HCT116 (cell line): ENCODE measurements around the gene FHOD3. TPM values are rescaled to one million over a fixed set of nuclear protein-coding genes. Genes with fewer than 3 reads are reported as not detected.

ENCODE experiments used
- ATAC-seq: fragments of 200-7000 bp; cut with Tn5 transposase; 2 replicates; pipeline ENCODE4 v1.9.1; 2020; ENCODE audit warnings: mild to moderate bottlenecking, moderate library complexity
- BruUV-seq: library from RNA; stranded (reverse); fragments of 400-500 nt; replicated peaks from 2 replicates; lab custom pipeline; 2021; lab: Mats Ljungman, UMichigan
- CTCF ChIA-PET: fragments of 300-600 bp; sonication (Branson Sonifier 250); formaldehyde crosslinking; loops from one replicate; lab custom pipeline; 2021; ENCODE audit warnings: antibody characterized with exemption; lab: Charles Lee
- POLR2A ChIA-PET: fragments of 300-600, 350-600 bp; sonication (Branson Sonifier 250); formaldehyde crosslinking; loops from one replicate; lab custom pipeline; 2021; ENCODE audit warnings: antibody characterized with exemption; lab: Charles Lee
- RAD21 ChIA-PET, 2 experiments: fragments of 300-600 bp; sonication (Branson Sonifier 250); formaldehyde crosslinking; loops; one replicate each; lab custom pipeline; 2023; ENCODE audit warnings: low total read pairs in 2 of 2; ENCODE audit not compliant: uncharacterized antibody in 2 of 2, unreplicated experiment in 2 of 2, low non-redundant PET in 1 of 2; lab: Charles Lee
- DNase-seq: peaks from one replicate; pipeline ENCODE4 v3.0.0-alpha.2; 2010; ENCODE audit warnings: low read depth, low spot score
- H2AFZ ChIP-seq: fragments of 200-600 bp; shearing (Covaris generic), sonication (generic); 2 replicates; pipeline ENCODE4 v1.6.1; 2017; ENCODE audit warnings: low read depth, mixed run types, mixed read lengths, antibody characterized with exemption, low read length; ENCODE audit not compliant: poor library complexity, severe bottlenecking
- H3K27ac ChIP-seq: 2 replicates; pipeline ENCODE4 v1.5.1; 2012; ENCODE audit warnings: low read depth, low read length
- H3K27me3 ChIP-seq: fragments of 200-600 bp; sonication (generic); 2 replicates; pipeline ENCODE4 v1.6.1; 2016; ENCODE audit warnings: mixed run types, low read length, mixed read lengths; ENCODE audit not compliant: insufficient read depth
- H3K36me3 ChIP-seq, 2 experiments: fragments of 200-500 bp in 1 of 2; fragments of 200-600 bp in 1 of 2; sonication (Bioruptor generic) in 1 of 2; sonication (generic) in 1 of 2; 2 replicates each; pipeline versions ENCODE4 v1.5.1 to v1.6.1; 2014 to 2016; ENCODE audit warnings: low read length in 2 of 2, inconsistent platforms in 1 of 2, mixed read lengths in 1 of 2, mixed run types in 1 of 2; ENCODE audit not compliant: insufficient read depth in 2 of 2, control insufficient read depth in 1 of 2
- H3K4me1 ChIP-seq, 2 experiments: fragments of 200-600 bp in 1 of 2; sonication (generic) in 1 of 2; 2 replicates each; pipeline versions ENCODE4 v1.5.1 to v1.6.1; 2012 to 2017; ENCODE audit warnings: low read length in 2 of 2, inconsistent platforms in 1 of 2, mild to moderate bottlenecking in 1 of 2, mixed read lengths in 1 of 2, mixed run types in 1 of 2, moderate library complexity in 1 of 2; ENCODE audit not compliant: insufficient read depth in 2 of 2, control insufficient read depth in 1 of 2
- H3K4me2 ChIP-seq: fragments of 200-600 bp; sonication (generic); 2 replicates; pipeline ENCODE4 v1.6.1; 2017; ENCODE audit warnings: mixed run types, low read length, mixed read lengths
- H3K4me3 ChIP-seq, 2 experiments: fragments of 200-600 bp in 1 of 2; sonication (generic) in 1 of 2; replicated peaks in 1 of 2; 2 replicates each; pipeline ENCODE4 v1.5.1; 2011 to 2016; ENCODE audit warnings: low read length in 2 of 2, control low read depth in 1 of 2, low read depth in 1 of 2, mild to moderate bottlenecking in 1 of 2, mixed read lengths in 1 of 2, mixed run types in 1 of 2
- H3K79me2 ChIP-seq: fragments of 200-600 bp; sonication (generic); 2 replicates; pipeline ENCODE4 v1.6.1; 2017; ENCODE audit warnings: mild to moderate bottlenecking, mixed run types, low read length, moderate library complexity, mixed read lengths; ENCODE audit not compliant: insufficient read depth
- H3K9ac ChIP-seq: fragments of 200-600 bp; sonication (generic); 2 replicates; pipeline ENCODE4 v1.6.1; 2016; ENCODE audit warnings: low read length, mixed read lengths
- H3K9me2 ChIP-seq: fragments of 200-600 bp; sonication (generic), shearing (Covaris generic); 2 replicates; pipeline ENCODE4 v1.6.1; 2017; ENCODE audit warnings: mixed run types, mild to moderate bottlenecking, moderate library complexity; ENCODE audit not compliant: insufficient read depth
- H3K9me3 ChIP-seq, 2 experiments: fragments of 200-500 bp in 1 of 2; fragments of 200-600 bp in 1 of 2; sonication (Bioruptor generic) in 1 of 2; sonication (generic) in 1 of 2; 2 replicates each; pipeline ENCODE4 v1.6.1; 2014 to 2017; ENCODE audit warnings: low read length in 2 of 2, mixed read lengths in 2 of 2, inconsistent platforms in 1 of 2, low read depth in 1 of 2, mild to moderate bottlenecking in 1 of 2, mixed run types in 1 of 2, moderate library complexity in 1 of 2; ENCODE audit not compliant: control insufficient read depth in 1 of 2, insufficient read depth in 1 of 2
- H4K20me1 ChIP-seq: fragments of 200-600 bp; sonication (generic), shearing (Covaris generic); 2 replicates; pipeline ENCODE4 v1.6.1; 2017; ENCODE audit warnings: mixed run types, mild to moderate bottlenecking, moderate library complexity; ENCODE audit not compliant: insufficient read depth
- ATF3 ChIP-seq: IDR thresholded peaks from 2 replicates; pipeline ENCODE4 v1.6.1; 2012
- EZH2 ChIP-seq: fragments of 200-600 bp; sonication (generic); IDR thresholded peaks from 2 replicates; pipeline ENCODE4 v1.6.1; 2017; ENCODE audit warnings: antibody characterized with exemption, mixed run types
- EZH2phosphoT487 ChIP-seq: fragments of 200-600 bp; IDR thresholded peaks from 2 replicates; pipeline ENCODE4 v1.6.1; 2018; ENCODE audit warnings: antibody characterized with exemption, borderline replicate concordance
- JUND ChIP-seq: IDR thresholded peaks from 2 replicates; pipeline ENCODE4 v1.6.1; 2012
- POLR2A ChIP-seq: IDR thresholded peaks from 2 replicates; pipeline ENCODE4 v1.7.0; 2011; ENCODE audit warnings: borderline replicate concordance; ENCODE audit not compliant: insufficient read depth, insufficient read length; ENCODE audit errors: extremely low read depth
- POLR2AphosphoS5 ChIP-seq: IDR thresholded peaks from 2 replicates; pipeline ENCODE4 v1.6.1; 2011; ENCODE audit warnings: mild to moderate bottlenecking, low read depth, low read length, moderate library complexity
- RAD21 ChIP-seq: IDR thresholded peaks from 2 replicates; pipeline ENCODE4 v1.6.1; 2012; ENCODE audit warnings: low read depth, mild to moderate bottlenecking
- REST ChIP-seq: IDR thresholded peaks from 2 replicates; pipeline ENCODE4 v1.6.1; 2012; ENCODE audit warnings: low read depth
- SIN3A ChIP-seq: IDR thresholded peaks from 2 replicates; pipeline ENCODE4 v1.6.1; 2012; ENCODE audit warnings: low read depth
- ZFX ChIP-seq: fragments of 450-650 bp; IDR thresholded peaks from 2 replicates; pipeline ENCODE4 v1.6.1; 2017
- ZNF274 ChIP-seq: fragments of 200-500 bp; sonication (Bioruptor generic); IDR thresholded peaks from 2 replicates; pipeline ENCODE4 v1.6.1; 2014; ENCODE audit warnings: mild to moderate bottlenecking, low read depth, low read length, inconsistent platforms
- intact Hi-C: fragments of 100-400 bp; cut with micrococcal nuclease; formaldehyde crosslinking; loops from 2 replicates; pipeline ENCODE4 v1.10.0; 2022
- total RNA-seq: library from RNA; stranded (reverse); gene quantifications from one replicate; pipeline ENCODE4 v1.2.1, GENCODE V29; 2021; ENCODE audit not compliant: unreplicated experiment

Gene FHOD3
- total RNA-seq, 1 experiment from 2014 or later = 4.0 TPM

- intact Hi-C loops = no loop called here
- H3K4me3 ChIP-seq = no peak overlapping the region
- H3K27me3 ChIP-seq = peaks cover 15% of the 10 kb centered on the region; the same call in 1 of the 2 replicates
- H3K27ac ChIP-seq = no peak overlapping the region
- no TSS peak for BruUV-seq
- DNase-seq (no peak), ATAC-seq (no peak)
- no peak for TF ChIP-seq EZH2
- no peak for TF ChIP-seq ZNF274
- no peak for TF ChIP-seq EZH2phosphoT487
- no peak for TF ChIP-seq ZFX
- no peak for TF ChIP-seq SIN3A
- TF ChIP-seq JUND = no peak
- TF ChIP-seq POLR2A = no peak
- TF ChIP-seq POLR2AphosphoS5 = no peak
- TF ChIP-seq REST = no peak
- no peak for TF ChIP-seq RAD21
- TF ChIP-seq ATF3 = no peak
- no peak overlapping the region for H3K4me2 ChIP-seq
- H4K20me1 ChIP-seq = no peaks in the 10 kb centered on the region
- no peak overlapping the region for H2AFZ ChIP-seq
- H3K36me3 ChIP-seq = no peaks in the 10 kb centered on the region
- H3K9me2 ChIP-seq = no peaks in the 10 kb centered on the region
- POLR2A ChIA-PET = no interaction called here
- CTCF ChIA-PET = no interaction called here
- H3K9me3 ChIP-seq = no peaks in the 10 kb centered on the region
- H3K4me1 ChIP-seq = no peaks in the 10 kb centered on the region
- RAD21 ChIA-PET = no interaction called here
- no peaks in the 10 kb centered on the region for H3K79me2 ChIP-seq
- no peak overlapping the region for H3K9ac ChIP-seq
Measured at GRCh38 chr18:36724591-36725001, 427.1 kb downstream of the FHOD3 start.
